HL-60 (cell line): ENCODE data around the gene SYNGR1.

Experiments used
- POLR2AphosphoS5 ChIP-seq: IDR thresholded peaks from 2 replicates; pipeline ENCODE4 v1.6.1; 2012; ENCODE audit warnings: low read depth
- TF ChIP-seq, protein P1 (sequence below): IDR thresholded peaks from one replicate; pipeline ENCODE4 v1.5.1; 2011; ENCODE audit warnings: low read length, control low read depth, inconsistent platforms; ENCODE audit not compliant: insufficient read depth

- TF ChIP-seq, protein P1, sequence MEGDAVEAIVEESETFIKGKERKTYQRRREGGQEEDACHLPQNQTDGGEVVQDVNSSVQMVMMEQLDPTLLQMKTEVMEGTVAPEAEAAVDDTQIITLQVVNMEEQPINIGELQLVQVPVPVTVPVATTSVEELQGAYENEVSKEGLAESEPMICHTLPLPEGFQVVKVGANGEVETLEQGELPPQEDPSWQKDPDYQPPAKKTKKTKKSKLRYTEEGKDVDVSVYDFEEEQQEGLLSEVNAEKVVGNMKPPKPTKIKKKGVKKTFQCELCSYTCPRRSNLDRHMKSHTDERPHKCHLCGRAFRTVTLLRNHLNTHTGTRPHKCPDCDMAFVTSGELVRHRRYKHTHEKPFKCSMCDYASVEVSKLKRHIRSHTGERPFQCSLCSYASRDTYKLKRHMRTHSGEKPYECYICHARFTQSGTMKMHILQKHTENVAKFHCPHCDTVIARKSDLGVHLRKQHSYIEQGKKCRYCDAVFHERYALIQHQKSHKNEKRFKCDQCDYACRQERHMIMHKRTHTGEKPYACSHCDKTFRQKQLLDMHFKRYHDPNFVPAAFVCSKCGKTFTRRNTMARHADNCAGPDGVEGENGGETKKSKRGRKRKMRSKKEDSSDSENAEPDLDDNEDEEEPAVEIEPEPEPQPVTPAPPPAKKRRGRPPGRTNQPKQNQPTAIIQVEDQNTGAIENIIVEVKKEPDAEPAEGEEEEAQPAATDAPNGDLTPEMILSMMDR = no peak
- no peak for TF ChIP-seq POLR2AphosphoS5
Measured at GRCh38 chr22:39429916-39430575, 80.3 kb downstream of the SYNGR1 start.
